ENCODE results near the gene ELL.

The ELL gene

GRCh38 chr19:18487576-18488402, 34.1 kb downstream of the ELL start:
- no peak for DNase-seq

- DNase-seq = no peak
These were observed 35.1 kb downstream of the ELL start for GRCh38 chr19:18486746-18487145.

- DNase-seq = no peak
These were observed 36.9 kb downstream of the ELL start for GRCh38 chr19:18484992-18485391.

DNA sequence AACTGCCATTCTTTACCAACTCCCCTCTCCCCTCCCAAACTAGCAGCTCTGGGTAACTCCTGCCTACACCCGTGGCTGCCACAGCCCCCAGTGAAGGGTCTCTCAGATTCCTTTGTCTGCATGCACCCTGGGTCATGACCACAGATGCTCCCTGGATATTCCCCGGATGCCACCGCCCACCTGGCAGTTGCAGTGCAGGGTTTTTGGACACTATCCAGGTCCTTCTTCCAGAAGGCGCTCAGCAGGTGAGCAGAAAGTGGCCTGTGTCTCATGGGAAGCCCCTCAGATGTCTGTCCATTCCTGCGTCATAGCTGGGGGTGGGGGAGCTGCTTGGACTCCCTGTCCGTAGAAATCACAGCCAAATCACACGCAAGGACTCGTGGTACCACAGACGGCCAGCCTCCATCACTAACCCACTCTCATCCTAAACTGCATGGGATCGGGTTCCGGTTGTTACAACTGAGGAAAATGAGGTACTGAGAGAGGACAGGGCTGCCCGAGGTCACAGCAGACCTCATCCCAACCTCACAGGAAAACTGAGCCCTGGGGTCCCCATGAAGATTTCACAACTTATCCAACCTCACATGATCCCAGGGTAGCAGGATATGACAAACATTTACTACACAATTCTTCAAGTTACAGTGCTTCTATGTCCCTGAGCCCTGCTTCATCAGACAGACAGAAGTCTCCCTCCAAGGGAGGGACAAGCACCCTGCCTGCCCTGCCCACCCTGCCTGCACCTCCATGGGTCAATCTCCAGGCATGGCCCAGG, 38.6 kb downstream of the ELL start:
- peak in 1 of 3 donors; percentile 61 for DNase-seq

GRCh38 chr19:18481505-18482222, 40.2 kb downstream of the ELL start:
- DNase-seq = peak in 1 of 3 donors; percentile 49

DNA sequence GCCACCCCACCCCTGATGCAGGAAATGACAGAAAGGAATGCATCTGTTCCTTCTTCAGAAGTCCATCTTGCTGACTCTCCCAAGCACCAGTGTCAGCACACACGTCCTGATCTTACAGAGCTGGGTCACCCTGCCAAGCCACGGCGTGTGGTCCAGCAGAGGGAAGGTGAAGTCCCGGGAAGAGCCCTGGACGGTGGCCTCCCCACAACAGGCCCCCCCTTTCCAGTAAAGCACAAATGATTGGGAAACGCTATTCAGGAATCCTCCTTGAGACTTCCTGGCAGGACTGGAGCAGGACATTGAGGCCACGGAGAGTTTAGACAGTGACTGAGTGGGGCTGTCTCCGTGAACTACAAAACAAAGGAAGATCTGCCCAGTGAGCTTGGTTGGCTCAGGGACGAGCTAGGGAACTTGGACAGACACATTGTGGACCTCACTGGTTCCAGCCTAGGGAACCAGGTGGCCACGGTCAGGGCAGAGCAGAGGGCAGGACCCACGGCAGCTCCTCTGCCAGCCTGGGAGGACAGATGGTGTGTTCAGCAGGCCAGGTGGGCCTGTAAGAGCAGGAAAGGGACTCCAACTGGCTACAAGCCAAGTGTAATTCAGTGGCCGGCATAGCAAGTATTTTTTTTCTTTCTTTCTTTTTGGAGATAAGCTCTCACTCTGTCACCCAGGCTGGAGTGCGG, 41.7 kb downstream of the ELL start:
- DNase-seq = peak; percentile 76 to 96 (median 90)

GRCh38 chr19:18478545-18479311, 43.1 kb downstream of the ELL start:
- peak; percentile 96 to 100 (median 99) for DNase-seq

DNA sequence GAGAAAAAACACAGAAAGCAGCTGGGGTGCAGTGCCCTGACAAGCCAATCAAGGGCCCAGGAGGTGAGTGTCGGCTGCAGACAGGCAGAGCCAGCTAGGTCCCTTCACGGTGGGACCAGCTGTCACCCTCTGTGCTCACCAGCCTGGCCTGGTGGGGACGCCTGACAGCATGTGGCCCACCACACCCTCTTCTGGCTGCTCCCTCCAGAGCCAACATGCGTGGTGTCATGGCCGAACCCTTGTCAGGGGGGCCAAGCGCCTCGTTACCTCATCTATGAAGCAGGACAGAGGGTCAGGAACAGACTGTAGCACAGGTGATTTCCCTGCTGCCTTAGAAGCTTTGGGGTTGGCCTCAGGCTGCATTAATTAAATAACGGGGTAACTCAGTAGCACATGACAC, 43.9 kb downstream of the ELL start:
- DNase-seq = no peak

- peak; percentile 46 to 51 (median 51) for DNase-seq
These were observed 44.7 kb downstream of the ELL start for GRCh38 chr19:18477042-18477779.

- DNase-seq = no peak
These were observed 45.3 kb downstream of the ELL start for GRCh38 chr19:18476507-18477041.

DNA sequence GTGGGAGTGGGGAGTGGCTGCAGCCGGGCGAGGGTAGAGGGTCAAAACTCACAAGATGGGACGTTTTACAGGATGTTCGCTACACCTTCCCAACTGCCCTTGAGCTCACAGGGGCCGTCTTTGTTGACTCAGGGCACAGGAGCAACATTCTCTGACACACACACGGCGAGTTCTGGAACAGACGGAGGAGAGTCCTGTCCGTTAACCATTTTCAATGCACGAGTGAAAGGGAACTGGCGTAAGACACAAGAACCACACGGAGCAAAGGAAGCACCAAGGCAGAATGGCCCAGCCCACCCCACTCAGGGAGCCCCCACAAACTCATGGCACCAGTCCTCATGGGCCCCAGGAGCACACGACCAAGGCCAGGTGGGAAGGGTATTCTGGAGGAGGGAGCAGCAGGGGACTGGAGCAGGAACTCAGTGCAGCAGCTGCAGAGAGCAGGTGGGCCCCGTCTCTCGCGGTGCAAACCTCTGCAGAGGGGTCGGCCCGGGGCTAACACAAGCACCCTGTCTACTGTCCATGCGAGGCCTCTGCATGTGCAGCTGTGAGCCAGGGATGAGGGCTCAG, 46.0 kb downstream of the ELL start:
- DNase-seq = no peak

- no peak for DNase-seq
These were observed 46.8 kb downstream of the ELL start for GRCh38 chr19:18475004-18475453.

- no peak for DNase-seq
These were observed 47.4 kb downstream of the ELL start for GRCh38 chr19:18474366-18474887.

DNA sequence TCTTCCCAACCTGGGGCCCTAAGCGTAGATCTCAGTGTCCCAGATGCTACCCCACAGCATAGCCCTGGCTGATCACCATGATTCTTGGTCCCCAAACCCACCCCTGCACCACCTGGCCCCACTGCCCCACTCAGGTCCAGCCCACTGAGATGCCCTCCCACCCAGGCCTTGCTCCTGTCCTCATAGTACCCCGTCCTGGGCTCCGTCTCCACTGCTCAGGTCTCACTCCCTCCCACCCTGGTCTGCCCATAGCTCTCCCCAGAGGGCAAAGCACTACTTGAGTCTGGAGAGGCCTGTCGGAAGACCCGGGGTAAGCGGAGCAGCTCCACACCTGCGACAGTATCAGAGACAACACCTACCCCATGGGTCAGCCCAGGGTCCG, 48.2 kb downstream of the ELL start:
- DNase-seq = no peak

GRCh38 chr19:18473003-18473705, 48.7 kb downstream of the ELL start:
- no peak for DNase-seq

- DNase-seq = no peak
These were observed 51.1 kb downstream of the ELL start for GRCh38 chr19:18470787-18471186.

GRCh38 chr19:18469069-18469846, 52.6 kb downstream of the ELL start:
- peak; percentile 74 to 87 (median 75) for DNase-seq

DNA sequence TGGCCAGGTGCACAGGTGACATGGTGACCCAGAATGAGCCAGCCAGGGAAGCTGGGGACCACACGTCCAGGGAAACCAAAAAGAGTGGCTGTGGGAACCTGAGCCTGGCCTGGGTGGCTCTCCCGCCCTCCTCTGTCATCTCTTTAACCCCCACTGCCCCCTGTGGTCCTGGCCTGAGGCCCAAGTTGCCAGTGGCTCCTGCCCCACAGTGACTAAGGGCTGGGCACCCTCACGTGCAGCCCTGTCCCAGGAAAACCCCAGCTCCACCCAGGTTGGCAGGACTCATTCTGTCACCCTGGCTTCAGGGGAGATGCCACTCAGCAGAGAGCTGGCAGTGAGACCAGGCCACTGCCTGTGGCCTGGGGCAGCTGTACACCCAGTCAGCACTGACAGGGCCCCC, 53.4 kb downstream of the ELL start:
- DNase-seq = peak in 1 of 3 donors; percentile 32

DNA sequence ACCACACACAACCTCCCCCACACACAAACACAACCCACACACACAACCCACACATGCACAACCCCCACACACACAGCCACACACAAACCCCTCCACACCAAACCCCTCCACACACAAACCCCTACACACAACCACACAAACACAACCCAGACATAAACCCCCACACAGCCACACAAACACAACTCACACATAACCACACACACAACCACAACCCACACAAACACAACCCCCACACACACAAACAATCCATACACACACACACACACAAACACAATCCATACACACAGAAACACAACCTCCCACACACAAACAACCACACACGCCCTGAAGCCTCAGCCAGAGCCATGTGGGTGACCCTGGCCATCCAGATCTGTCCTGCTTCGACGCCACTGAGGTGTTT, 53.9 kb downstream of the ELL start:
- no peak for DNase-seq
